ENCODE data around the gene GPR132.
A peak's percentile ranks its signal among the peaks of the same experiment; 100 is the strongest.
"Not testable (repeated sequence)": the region's sequence is repeated elsewhere in the genome, so short reads cannot be mapped to it uniquely, and the experiment has no call there.

The GPR132 gene

GRCh38 chr14:105087308-105087962 is 22.2 kb upstream of the GPR132 start:
- DNase-seq, result no peak

DNA sequence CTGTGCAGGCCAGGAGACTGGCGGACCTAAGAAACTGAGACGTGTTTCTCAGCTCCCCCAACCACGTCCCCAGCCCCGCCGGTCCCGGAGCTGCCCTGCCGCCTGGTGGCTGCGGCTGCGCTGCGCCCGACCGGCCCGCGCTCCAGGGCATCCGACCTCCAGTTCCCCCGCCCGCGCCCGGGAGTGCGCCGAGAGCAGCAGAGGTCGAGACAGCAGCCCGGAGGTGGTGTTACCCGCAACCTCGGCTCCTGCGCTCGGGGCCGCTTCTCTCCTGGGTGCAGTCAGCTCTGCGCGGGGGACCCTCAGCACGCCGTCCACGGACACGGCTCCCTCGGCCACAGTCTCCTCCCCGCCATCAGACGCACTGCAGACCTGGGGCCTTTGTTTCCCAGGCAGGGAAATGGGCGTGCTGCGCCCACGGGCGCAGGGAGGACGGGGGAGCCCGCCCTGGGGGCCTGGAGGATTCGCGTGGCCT is 21.6 kb upstream of the GPR132 start:
- peak; percentile 62 to 67 for DNase-seq
- TF ChIP-seq POLR2A (IDR thresholded peaks at IDR 0.05; ENCODE audit: low read length) (no peak), GATA1 (IDR thresholded peaks at IDR 0.05; ENCODE audit: low read depth, low read length) (no peak)

More at GRCh38 chr14:105087308-105087962, 22.2 kb upstream of the GPR132 start:
- no peak for TF ChIP-seq POLR2A (IDR thresholded peaks at IDR 0.05; ENCODE audit: low read length)
- TF ChIP-seq GATA1 (IDR thresholded peaks at IDR 0.05; ENCODE audit: low read depth, low read length), result no peak

GRCh38 chr14:105085766-105086165 is 20.5 kb upstream of the GPR132 start:
- no peak for TF ChIP-seq POLR2A (IDR thresholded peaks at IDR 0.05; ENCODE audit: low read length)
- no peak for TF ChIP-seq GATA1 (IDR thresholded peaks at IDR 0.05; ENCODE audit: low read depth, low read length)

DNA sequence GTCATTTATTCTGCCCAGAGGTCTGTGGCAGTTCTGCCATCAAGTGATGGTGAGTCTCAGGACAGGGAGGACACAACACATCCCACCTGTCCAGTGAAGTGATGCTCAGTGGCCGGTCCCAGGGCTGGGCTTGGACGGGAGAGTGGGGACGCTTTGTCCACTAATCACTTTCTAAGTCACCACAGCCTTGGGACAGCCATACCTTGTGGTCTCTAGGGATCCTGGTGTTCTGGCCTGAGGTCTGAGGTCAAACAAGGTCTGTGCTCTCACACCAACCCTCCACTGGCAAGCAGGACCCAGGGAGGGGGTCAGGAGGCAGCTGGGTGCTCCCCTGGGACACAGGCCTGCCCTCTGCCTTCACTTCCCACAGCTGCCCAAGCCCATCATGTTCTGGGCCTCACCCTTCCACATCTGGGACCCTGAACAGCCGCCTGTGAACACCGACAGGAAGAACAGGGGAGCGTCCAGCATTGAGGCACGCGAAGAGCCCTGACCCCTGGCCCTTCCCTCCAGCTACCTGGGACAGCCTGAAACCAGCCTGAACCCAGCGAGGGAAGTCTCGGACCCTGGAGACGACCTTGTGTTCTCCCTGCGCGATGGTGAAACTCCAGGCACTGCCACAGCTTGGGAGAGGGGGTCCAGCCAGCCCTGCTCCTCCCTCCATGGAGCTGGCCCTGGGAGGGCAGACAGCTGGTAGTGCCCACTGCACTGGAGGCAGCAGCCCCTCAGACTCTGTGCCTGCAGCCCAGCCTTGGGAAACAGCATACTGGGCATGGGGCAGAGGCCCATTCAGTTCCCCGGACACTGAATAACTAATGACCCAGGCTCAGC is 19.7 kb upstream of the GPR132 start:
- TF ChIP-seq POLR2A (IDR thresholded peaks at IDR 0.05; ENCODE audit: low read length) (no peak), GATA1 (IDR thresholded peaks at IDR 0.05; ENCODE audit: low read depth, low read length) (no peak)
- no peak for DNase-seq

More at GRCh38 chr14:105085766-105086165, 20.5 kb upstream of the GPR132 start:
- no peak for DNase-seq

DNA sequence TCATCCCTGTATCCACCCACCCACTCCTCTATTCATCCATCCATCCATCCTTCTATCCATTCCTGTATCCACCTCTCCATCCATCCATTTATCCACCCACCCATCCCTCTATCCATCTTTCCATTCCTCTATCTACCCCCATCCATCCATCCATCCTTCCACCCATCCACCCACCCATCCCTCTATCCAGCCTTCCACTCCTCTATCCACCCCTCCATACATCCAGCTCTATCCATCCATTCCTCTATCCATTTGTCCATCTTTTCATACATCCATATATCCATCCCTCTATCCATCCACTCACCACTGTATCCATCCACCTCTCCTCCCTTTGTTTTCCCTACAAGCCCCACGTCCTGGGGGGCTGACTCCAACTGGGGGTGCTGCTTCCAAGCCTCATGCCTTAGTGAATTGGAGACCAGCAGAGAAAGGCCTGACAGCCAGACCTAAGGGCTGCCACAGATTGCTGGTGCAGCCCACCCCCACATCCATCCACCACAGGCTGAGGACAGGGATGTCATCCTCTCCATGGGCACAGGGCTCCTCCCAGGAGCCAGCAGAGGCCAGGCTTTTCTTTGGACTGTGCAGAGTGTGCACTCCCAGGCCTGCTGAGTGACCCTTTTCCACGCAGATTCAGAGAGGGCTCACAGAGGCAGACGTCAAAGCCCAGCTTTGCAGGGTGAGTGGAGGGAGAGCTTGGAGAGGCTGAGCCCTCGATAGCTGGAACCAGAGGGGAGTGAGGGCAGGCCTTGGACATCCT is 18.9 kb upstream of the GPR132 start:
- TF ChIP-seq GATA1 (IDR thresholded peaks at IDR 0.05; ENCODE audit: low read depth, low read length) (no peak), POLR2A (IDR thresholded peaks at IDR 0.05; ENCODE audit: low read length) (no peak)
- DNase-seq, result no peak

DNA sequence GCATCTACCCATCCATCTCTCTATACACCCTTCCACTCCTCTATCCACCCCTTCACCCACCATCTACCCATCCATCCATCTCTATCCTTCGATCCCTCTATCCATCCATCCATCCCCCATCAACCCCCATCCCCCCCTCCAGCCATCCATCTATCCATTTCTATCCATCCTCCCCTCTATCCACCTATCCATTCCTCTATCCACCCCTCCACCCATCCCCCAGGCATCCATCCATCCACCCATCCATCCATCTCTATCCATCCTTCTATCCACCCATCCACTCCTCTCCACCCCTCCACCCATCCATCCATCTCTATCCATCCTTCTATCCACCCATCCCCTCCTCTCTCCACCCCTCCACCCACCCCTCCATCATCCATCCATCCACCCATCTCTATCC is 17.5 kb upstream of the GPR132 start:
- TF ChIP-seq POLR2A (IDR thresholded peaks at IDR 0.05; ENCODE audit: low read length), result no peak
- no peak for TF ChIP-seq GATA1 (IDR thresholded peaks at IDR 0.05; ENCODE audit: low read depth, low read length)
- no peak for DNase-seq

GRCh38 chr14:105081473-105081872 is 16.2 kb upstream of the GPR132 start:
- not testable (repeated sequence) for DNase-seq

GRCh38 chr14:105080161-105080560 is 14.9 kb upstream of the GPR132 start:
- TF ChIP-seq GATA1 (IDR thresholded peaks at IDR 0.05; ENCODE audit: low read depth, low read length) (no peak), POLR2A (IDR thresholded peaks at IDR 0.05; ENCODE audit: low read length) (no peak)
- no peak for DNase-seq

- TF ChIP-seq GATA1 (IDR thresholded peaks at IDR 0.05; ENCODE audit: low read depth, low read length), result no peak
- no peak for TF ChIP-seq POLR2A (IDR thresholded peaks at IDR 0.05; ENCODE audit: low read length)
- DNase-seq, result no peak
Measured at GRCh38 chr14:105078294-105078693, 13.1 kb upstream of the GPR132 start.

DNA sequence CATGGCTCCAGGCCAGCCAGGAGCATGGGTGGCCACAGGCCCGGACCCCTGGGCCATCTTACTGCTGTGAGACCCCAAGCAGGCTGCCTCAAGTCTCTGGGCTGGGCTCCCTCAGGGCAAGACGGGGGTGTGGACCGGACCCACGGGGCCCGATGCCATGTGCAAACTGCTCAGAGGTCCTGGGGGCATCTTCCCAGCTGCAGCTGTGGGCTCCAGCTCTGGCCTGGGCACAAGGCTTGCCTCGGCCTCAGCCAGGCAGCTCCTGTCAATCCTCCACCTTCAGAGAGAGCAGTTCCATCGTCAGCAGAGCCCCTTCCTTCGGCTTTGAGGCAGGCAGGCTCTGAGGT is 12.4 kb upstream of the GPR132 start:
- no peak for DNase-seq
- TF ChIP-seq GATA1 (IDR thresholded peaks at IDR 0.05; ENCODE audit: low read depth, low read length) (no peak), POLR2A (IDR thresholded peaks at IDR 0.05; ENCODE audit: low read length) (no peak)

- TF ChIP-seq GATA1 (IDR thresholded peaks at IDR 0.05; ENCODE audit: low read depth, low read length) (no peak), POLR2A (IDR thresholded peaks at IDR 0.05; ENCODE audit: low read length) (no peak)
- DNase-seq, result no peak
Measured at GRCh38 chr14:105076805-105077648, 11.8 kb upstream of the GPR132 start.

DNA sequence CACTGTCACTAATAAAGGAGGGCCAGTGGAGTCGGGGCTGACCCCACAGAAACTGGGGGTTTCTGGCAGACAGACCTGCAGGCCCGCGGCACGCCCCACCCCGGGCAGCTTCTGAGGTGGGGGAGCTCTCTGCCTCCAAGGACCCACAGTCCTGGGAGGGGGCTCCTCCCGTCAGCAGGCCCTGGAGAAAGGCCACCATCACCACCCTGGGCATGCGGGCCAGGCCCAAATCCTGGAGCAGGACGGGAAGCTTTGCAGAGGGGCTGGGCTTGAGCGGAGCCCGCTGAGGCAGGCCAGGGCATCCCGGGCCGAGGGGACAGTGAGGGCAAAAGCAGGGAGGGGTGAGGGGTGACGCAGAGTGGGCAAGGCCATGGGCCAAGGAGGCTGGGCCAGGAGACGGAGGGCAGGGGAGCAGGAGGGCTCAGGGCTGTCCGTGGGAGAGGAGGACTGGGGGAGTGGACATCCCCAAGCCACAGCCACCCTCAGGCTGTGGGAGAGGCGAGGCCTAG is 11.1 kb upstream of the GPR132 start:
- no peak for TF ChIP-seq GATA1 (IDR thresholded peaks at IDR 0.05; ENCODE audit: low read depth, low read length)
- TF ChIP-seq POLR2A (IDR thresholded peaks at IDR 0.05; ENCODE audit: low read length), result no peak
- DNase-seq, result no peak

All from erythroblast (primary cell).